Measurements from ENCODE around the gene GRIFIN.

The GRIFIN gene

GRCh38 chr7:2452643-2453270, 23.4 kb downstream of the GRIFIN start:
- Histone ChIP-seq H3K9ac (ENCODE audit: low read length) (no peak overlapping the region), H3K4me2 (ENCODE audit: low read depth, low read length) (no peak overlapping the region), H3K9me3 (replicated peaks; ENCODE audit: insufficient read depth, low read length) (no peaks in the 10 kb centered on the region), H3F3A (ENCODE audit: insufficient read depth, low read length) (no peaks in the 10 kb centered on the region; the same call in 1 of the 2 replicates), H3K4me3 (ENCODE audit: low read length) (no peak overlapping the region), H3K27me3 (replicated peaks; ENCODE audit: insufficient read depth, low read length) (no peaks in the 10 kb centered on the region), H3K27ac (ENCODE audit: low read length) (no peak overlapping the region), H3K79me2 (ENCODE audit: low read length) (no peaks in the 10 kb centered on the region), H3K9me2 (replicated peaks; ENCODE audit: insufficient read depth, low read length) (no peaks in the 10 kb centered on the region), H2AFZ (ENCODE audit: low read length) (no peak overlapping the region), H4K20me1 (ENCODE audit: insufficient read depth, low read length) (no peaks in the 10 kb centered on the region), H3K4me1 (ENCODE audit: low read length) (peaks cover 3% of the 10 kb centered on the region; the same call in 1 of the 2 replicates), H3K36me3 (replicated peaks; ENCODE audit: insufficient read depth, low read length) (no peaks in the 10 kb centered on the region)
- TF ChIP-seq EZH2 (optimal IDR thresholded peaks at IDR 0.05; ENCODE audit: low read depth, low read length): no peak
- no peak for DNase-seq

- Histone ChIP-seq H2AFZ (ENCODE audit: low read length) (no peak overlapping the region), H3K9ac (ENCODE audit: low read length) (no peak overlapping the region), H4K20me1 (ENCODE audit: insufficient read depth, low read length) (no peaks in the 10 kb centered on the region), H3F3A (ENCODE audit: insufficient read depth, low read length) (no peaks in the 10 kb centered on the region; the same call in 1 of the 2 replicates), H3K27ac (ENCODE audit: low read length) (no peak overlapping the region), H3K9me3 (replicated peaks; ENCODE audit: insufficient read depth, low read length) (no peaks in the 10 kb centered on the region), H3K9me2 (replicated peaks; ENCODE audit: insufficient read depth, low read length) (no peaks in the 10 kb centered on the region), H3K4me1 (ENCODE audit: low read length) (peaks cover 3% of the 10 kb centered on the region; the same call in 1 of the 2 replicates), H3K4me2 (ENCODE audit: low read depth, low read length) (peak overlapping the region; percentile 75), H3K79me2 (ENCODE audit: low read length) (no peaks in the 10 kb centered on the region), H3K4me3 (ENCODE audit: low read length) (peak overlapping the region; percentile 33), H3K27me3 (replicated peaks; ENCODE audit: insufficient read depth, low read length) (no peaks in the 10 kb centered on the region), H3K36me3 (replicated peaks; ENCODE audit: insufficient read depth, low read length) (no peaks in the 10 kb centered on the region)
- DNase-seq: no peak
- TF ChIP-seq EZH2phosphoT487 (IDR thresholded peaks at IDR 0.05; ENCODE audit: low read length) (no peak), CTCF (IDR thresholded peaks at IDR 0.05; ENCODE audit: low read length) (no peak), EZH2 (optimal IDR thresholded peaks at IDR 0.05; ENCODE audit: low read depth, low read length) (no peak)
Observed at GRCh38 chr7:2452074-2452507, 24.1 kb downstream of the GRIFIN start.

- Histone ChIP-seq H3F3A (ENCODE audit: insufficient read depth, low read length) (no peaks in the 10 kb centered on the region; the same call in 1 of the 2 replicates), H3K4me3 (ENCODE audit: low read length) (peak overlapping the region; percentile 33), H3K9me2 (replicated peaks; ENCODE audit: insufficient read depth, low read length) (no peaks in the 10 kb centered on the region), H3K4me2 (ENCODE audit: low read depth, low read length) (peak overlapping the region; percentile 75), H3K4me1 (ENCODE audit: low read length) (peaks cover 3% of the 10 kb centered on the region; the same call in 1 of the 2 replicates), H4K20me1 (ENCODE audit: insufficient read depth, low read length) (no peaks in the 10 kb centered on the region), H3K9me3 (replicated peaks; ENCODE audit: insufficient read depth, low read length) (no peaks in the 10 kb centered on the region), H3K79me2 (ENCODE audit: low read length) (no peaks in the 10 kb centered on the region), H2AFZ (ENCODE audit: low read length) (no peak overlapping the region), H3K27ac (ENCODE audit: low read length) (no peak overlapping the region), H3K27me3 (replicated peaks; ENCODE audit: insufficient read depth, low read length) (no peaks in the 10 kb centered on the region), H3K36me3 (replicated peaks; ENCODE audit: insufficient read depth, low read length) (no peaks in the 10 kb centered on the region), H3K9ac (ENCODE audit: low read length) (peak overlapping the region; percentile 2; the same call in 1 of the 2 replicates)
- TF ChIP-seq EZH2phosphoT487 (IDR thresholded peaks at IDR 0.05; ENCODE audit: low read length): no peak
- peak; percentile 84 for TF ChIP-seq CTCF (IDR thresholded peaks at IDR 0.05; ENCODE audit: low read length)
- DNase-seq: peak; percentile 64
Observed at GRCh38 chr7:2451171-2452073, 24.8 kb downstream of the GRIFIN start.
